Measurements from ENCODE around the gene PCDH7.

Gene PCDH7

DNA sequence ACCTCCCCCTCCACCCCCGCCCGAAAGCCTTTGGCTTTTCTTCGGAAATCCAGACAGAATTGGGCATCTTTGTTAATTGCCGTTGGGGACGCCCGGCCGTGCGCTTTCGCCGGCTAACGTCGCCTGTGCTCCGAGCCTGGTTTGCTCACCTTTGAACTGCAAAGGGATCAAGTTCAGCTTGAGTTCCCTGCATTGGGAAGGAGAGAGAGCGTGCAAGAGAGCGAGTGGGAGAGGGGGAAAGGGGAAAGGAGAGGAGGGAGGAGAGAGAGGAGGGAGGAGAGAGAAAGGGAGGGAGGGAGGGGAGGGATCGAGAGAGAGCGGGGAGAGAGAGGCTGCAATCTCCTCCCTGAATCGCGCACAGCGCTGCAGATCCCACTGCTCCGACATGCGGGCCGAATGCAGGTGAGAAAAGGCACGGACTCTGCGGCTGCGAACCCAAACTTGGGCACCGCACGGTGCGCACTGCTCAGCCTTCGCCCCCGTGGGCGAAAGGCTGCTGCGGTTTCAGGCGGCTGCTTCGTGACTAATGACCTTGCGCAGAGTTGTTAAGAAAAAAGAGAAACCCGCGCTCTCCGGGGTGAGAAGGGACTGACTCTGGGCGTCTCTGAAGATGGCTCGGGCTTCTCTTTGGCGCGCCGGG is at the start of gene PCDH7:
Gene PCDH7, plus strand, starts transcription at position 349 of the 640 bp plus-strand sequence. CDS start 1,054 bp downstream, outside the sequence.
- peak; percentile 41 for DNase-seq (ENCODE audit: low spot score)

- no peak for DNase-seq (ENCODE audit: low spot score)
Measured at GRCh38 chr4:30671926-30672448, 48.2 kb upstream of the PCDH7 start.

- DNase-seq (ENCODE audit: low spot score) = no peak
Measured at GRCh38 chr4:30696191-30696590, 24.0 kb upstream of the PCDH7 start.

- peak; percentile 47 for DNase-seq (ENCODE audit: low spot score)
Measured at GRCh38 chr4:30714408-30715031, 5.6 kb upstream of the PCDH7 start.

DNA sequence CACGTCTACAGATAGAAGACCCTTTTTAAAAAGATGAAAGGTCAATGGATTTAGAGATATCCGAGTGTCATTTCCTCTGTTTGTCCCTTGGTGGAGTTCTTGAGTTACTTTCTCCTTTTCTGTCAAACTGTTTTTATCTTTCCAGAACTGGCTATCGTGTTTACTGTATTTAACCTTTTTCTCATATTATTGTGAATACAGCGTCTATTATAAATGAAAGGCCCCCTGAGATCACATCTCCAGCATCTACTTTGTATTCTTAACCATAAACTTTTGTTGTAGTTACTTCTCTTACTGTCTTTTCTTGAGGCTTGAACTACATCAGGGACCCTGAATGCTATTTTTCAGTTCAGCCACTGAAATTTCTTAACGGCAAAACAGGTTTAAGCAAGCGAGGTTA is 4.0 kb upstream of the PCDH7 start:
- DNase-seq (ENCODE audit: low spot score) = peak; percentile 19

GRCh38 chr4:30716681-30717207 is 3.4 kb upstream of the PCDH7 start:
- no peak for DNase-seq (ENCODE audit: low spot score)

- DNase-seq (ENCODE audit: low spot score) = peak; percentile 70
Measured at GRCh38 chr4:30717208-30718020, 2.8 kb upstream of the PCDH7 start.

GRCh38 chr4:30718021-30718542 is 2.1 kb upstream of the PCDH7 start:
- peak; percentile 41 for DNase-seq (ENCODE audit: low spot score)

DNA sequence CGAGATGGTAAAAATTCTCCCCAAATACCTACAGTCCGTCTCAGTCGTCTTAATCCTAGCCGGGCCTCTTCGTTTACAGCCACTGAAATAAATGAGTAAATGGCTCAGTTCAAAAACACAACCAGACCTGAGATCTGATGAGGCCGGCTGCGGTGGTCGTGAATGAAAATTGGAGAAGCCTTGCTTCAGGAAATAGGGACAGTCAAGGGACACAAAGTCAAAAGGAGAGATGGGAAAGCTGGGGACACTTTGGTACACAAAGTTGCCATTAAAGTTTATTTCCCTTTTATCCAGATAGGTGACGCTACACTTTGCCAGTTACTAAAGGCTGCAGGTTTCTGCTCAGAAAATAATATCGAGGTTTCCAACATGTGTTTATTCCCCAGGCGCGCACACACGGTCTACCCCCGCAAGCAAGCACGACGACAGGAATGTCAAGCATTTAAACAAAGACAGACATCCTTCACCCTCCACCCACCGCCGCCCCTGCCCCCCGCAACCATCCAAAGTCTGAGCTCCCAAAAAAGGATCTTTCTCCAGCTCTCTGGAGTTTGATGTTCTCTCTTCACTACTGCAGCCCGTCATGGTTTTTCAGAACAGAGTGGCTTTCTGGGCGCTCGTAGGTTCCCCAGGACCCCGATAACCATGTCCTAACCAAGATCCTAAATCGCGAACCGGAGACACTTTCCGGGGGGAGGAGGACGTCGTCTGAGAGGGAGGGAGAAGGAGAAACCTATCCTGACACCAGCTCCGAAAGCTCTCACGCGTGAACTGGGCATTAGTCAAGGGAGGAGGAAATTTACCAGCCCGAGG is 1.3 kb upstream of the PCDH7 start:
- peak; percentile 22 for DNase-seq (ENCODE audit: low spot score)

DNA sequence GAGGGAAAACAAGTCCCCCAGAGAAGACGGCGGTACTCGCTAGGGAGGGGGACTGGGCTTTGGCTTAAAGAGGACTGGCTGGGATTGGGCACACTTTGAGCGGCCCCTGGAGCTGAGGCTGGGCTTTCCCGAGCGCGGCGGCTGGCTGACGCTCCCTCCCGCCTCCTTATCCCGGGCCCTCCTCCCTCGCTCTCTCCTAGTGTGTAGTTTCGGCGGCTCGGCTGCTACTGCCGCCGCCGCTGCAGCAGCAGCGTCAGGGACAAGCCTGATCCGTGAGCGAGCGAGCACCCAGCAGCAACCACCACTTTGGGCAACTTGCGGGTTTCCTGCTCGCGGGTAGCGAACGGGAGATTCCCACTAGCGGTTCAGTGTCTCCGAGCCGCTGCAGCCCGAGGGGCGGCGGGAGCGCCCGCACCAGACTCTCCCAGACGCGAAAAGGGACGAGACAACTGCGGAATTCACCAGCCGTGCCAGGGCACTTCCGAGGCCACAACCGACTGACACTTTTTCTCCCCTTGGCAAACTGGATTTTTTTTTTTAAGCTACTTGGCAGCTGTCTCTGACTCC is 632 bp upstream of the PCDH7 start:
- peak; percentile 70 for DNase-seq (ENCODE audit: low spot score)

DNA sequence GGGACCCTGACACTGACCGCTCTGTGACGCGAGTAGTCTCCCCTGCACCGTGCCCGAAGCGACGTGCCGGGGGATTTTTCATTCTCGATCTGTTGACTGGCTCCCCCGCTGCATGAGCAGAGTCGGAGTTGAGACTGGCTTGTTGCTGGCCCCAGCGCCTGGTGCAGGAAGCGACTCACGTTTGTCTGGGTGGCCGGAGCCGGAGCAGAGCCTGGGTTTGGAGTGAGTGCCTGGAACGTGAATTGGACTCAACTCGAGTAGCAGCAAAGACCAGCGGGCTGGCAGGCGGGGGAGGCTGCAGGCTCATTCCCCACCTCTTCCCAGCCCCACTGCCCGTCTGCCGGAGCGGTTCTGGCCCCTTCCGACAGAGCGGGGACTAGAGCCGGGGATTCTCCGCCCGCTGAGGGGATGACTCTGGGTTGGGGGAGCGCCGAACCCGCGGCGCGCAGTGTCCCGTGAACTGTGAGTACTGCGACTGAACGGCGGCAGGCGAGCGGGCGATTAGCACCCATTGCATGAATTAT is 554 bp downstream of the PCDH7 start:
- DNase-seq (ENCODE audit: low spot score) = peak; percentile 19

GRCh38 chr4:30721185-30722091 is 1.3 kb downstream of the PCDH7 start:
- DNase-seq (ENCODE audit: low spot score) = peak; percentile 75

DNA sequence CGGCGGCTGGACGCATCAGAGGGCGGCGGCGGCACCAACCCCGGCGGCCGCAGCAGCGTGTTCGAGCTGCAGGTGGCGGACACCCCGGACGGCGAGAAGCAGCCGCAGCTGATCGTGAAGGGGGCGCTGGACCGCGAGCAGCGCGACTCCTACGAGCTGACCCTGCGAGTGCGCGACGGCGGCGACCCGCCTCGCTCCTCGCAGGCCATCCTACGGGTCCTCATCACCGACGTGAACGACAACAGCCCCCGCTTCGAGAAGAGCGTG is 1.9 kb downstream of the PCDH7 start:
- no peak for DNase-seq (ENCODE audit: low spot score)

DNA sequence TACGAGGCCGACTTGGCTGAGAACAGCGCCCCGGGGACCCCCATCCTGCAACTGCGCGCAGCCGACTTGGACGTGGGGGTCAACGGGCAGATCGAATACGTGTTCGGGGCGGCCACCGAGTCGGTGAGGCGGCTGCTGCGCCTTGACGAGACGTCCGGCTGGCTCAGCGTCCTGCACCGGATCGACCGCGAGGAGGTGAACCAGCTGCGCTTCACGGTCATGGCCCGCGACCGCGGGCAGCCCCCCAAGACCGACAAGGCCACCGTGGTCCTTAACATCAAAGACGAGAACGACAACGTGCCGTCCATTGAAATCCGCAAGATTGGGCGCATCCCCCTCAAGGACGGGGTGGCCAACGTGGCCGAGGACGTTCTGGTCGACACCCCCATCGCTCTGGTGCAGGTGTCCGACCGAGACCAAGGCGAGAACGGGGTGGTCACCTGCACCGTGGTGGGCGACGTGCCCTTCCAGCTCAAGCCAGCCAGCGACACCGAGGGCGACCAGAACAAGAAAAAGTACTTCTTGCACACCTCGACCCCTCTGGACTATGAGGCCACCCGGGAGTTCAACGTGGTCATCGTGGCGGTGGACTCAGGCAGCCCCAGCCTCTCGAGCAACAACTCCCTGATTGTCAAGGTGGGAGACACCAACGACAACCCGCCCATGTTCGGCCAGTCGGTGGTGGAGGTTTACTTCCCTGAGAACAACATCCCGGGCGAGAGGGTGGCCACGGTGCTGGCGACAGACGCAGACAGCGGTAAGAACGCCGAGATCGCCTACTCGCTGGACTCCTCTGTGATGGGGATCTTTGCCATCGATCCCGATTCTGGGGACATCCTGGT is 2.4 kb downstream of the PCDH7 start:
- DNase-seq (ENCODE audit: low spot score) = peak; percentile 12

DNA sequence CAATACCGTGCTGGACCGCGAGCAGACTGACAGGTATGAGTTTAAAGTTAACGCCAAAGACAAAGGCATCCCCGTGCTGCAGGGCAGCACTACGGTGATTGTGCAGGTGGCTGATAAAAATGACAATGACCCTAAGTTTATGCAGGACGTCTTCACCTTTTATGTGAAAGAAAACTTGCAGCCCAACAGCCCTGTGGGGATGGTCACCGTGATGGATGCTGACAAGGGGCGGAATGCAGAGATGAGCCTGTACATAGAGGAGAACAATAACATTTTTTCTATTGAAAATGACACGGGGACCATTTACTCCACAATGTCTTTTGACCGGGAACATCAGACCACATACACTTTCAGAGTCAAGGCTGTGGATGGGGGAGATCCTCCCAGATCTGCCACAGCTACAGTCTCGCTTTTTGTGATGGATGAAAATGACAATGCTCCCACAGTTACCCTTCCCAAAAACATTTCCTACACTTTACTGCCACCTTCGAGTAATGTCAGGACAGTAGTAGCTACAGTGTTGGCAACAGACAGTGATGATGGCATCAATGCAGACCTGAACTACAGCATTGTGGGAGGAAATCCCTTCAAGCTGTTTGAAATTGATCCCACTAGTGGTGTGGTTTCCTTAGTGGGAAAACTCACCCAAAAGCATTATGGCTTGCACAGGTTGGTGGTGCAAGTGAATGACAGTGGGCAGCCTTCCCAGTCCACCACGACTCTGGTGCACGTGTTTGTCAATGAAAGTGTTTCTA is 3.2 kb downstream of the PCDH7 start:
- no peak for DNase-seq (ENCODE audit: low spot score)

GRCh38 chr4:30724247-30724646 is 4.1 kb downstream of the PCDH7 start:
- DNase-seq (ENCODE audit: low spot score) = no peak

- no peak for DNase-seq (ENCODE audit: low spot score)
Measured at GRCh38 chr4:30725562-30725961, 5.4 kb downstream of the PCDH7 start.

- DNase-seq (ENCODE audit: low spot score) = no peak
Measured at GRCh38 chr4:30726090-30726675, 6.0 kb downstream of the PCDH7 start.

Measured in iPS-NIHi11 (cell line).